Activated naive CD8-positive, alpha-beta T cell treated with anti-CD3 and anti-CD28 coated beads, Interleukin-2, amount 50 U/mL, for 24 hours (primary cell): ENCODE data around the gene ANKRD27.
"Not testable (repeated sequence)": the region's sequence is repeated elsewhere in the genome, so short reads cannot be mapped to it uniquely, and the experiment has no call there.

ENCODE experiments used
- ATAC-seq: fragments of 150-1000 bp; cut with Tn5 transposase; one replicate; pipeline ENCODE4 v1.10.0; 2021
- DNase-seq: peaks from one replicate; pipeline ENCODE4 v3.0.0; 2021
- H3K27ac Mint-ChIP-seq: one replicate; pipeline ENCODE4 v1.8.0; 2021; ENCODE audit warnings: mild to moderate bottlenecking, mixed read lengths
- H3K27me3 Mint-ChIP-seq: one replicate; pipeline ENCODE4 v1.8.0; 2021; ENCODE audit warnings: mixed read lengths
- H3K36me3 Mint-ChIP-seq: one replicate; pipeline ENCODE4 v1.8.0; 2021; ENCODE audit warnings: low read depth, mixed read lengths
- H3K4me1 Mint-ChIP-seq: one replicate; pipeline ENCODE4 v1.8.0; 2021; ENCODE audit warnings: mixed read lengths
- H3K4me3 Mint-ChIP-seq: one replicate; pipeline ENCODE4 v1.8.0; 2021; ENCODE audit warnings: mild to moderate bottlenecking, moderate library complexity, mixed read lengths
- H3K9me3 Mint-ChIP-seq: one replicate; pipeline ENCODE4 v1.8.0; 2021; ENCODE audit warnings: mixed read lengths

Gene ANKRD27

DNA sequence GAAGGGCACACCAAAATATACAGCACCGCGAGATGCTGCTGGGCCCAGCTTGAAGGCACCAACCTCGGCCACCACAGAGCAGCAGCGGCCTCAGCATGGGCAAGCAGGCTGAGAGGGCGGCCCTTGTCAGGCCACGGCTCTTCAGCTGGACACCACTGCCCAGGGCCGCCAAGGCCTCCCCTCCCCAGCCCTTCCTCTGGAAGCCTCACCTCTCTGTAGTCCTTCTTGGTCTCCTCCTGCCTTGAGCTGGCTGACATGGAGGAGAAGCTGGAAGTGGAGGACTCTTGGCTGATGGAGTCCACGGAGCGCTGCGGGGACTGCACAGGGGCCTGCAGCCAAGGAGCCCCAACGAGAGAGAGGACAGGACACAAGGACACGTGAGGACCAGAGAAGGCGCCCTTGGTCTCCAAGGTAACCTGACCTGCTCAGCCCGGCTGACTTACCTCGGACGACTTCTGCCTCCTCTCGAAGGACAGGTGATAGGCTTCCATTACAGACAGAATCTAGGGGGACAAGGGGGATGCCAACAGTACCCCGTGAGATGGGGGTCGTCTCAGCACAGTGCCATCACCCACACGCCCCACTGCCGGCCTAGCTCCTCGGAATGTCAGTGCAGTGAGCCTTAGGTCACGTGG is 55.8 kb downstream of the ANKRD27 start:
- Mint-ChIP-seq H3K36me3 (peaks cover 31% of the 10 kb centered on the region), H3K27ac (no peak overlapping the region), H3K4me3 (no peak overlapping the region), H3K4me1 (no peaks in the 10 kb centered on the region), H3K27me3 (no peaks in the 10 kb centered on the region), H3K9me3 (no peaks in the 10 kb centered on the region)
- no peak for DNase-seq
- no peak for ATAC-seq

DNA sequence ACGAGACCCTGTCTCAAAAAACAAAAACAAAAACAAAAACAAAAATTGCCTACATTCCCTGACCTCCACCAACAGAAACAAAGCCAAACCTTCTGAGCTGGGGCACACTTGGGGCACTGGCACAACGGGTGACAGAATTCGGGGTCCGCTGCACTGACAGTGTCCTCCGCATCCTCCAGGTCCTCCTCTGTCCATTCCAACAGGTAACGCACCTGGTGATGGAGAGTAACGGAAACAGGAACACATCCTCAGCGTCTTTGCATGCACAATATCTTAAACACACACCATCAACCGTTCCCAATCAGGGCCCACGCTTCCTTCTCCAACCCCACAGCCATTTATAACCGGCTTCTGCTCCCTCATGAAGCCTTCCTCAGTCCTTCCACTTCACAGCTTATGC is 59.4 kb downstream of the ANKRD27 start:
- no peak for ATAC-seq
- Mint-ChIP-seq H3K36me3 (peaks cover 39% of the 10 kb centered on the region), H3K4me3 (no peak overlapping the region)

DNA sequence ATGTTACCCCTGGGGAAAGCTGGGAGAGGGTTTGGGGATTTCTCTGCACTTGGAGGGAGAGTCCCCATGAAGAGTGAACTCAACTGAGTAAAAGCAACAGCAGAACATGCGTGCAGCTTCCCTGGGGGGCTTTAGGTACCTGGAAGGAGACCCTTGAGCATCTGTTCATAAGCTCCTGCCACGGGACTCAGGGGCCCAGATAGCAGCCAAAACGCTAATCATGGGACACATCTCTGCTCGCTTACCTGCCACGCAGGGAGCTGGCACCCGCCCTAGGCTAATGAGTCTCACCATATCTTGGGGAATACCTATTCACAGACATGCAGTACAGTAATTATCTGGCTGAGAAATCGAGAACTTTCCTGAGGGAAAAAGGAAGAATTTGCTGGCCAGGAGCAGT is 60.1 kb downstream of the ANKRD27 start:
- H3K27ac Mint-ChIP-seq, result no peak overlapping the region
- DNase-seq (no peak), ATAC-seq (no peak)
- no peaks in the 10 kb centered on the region for H3K9me3 Mint-ChIP-seq
- H3K36me3 Mint-ChIP-seq, result peaks cover 39% of the 10 kb centered on the region
- H3K4me3 Mint-ChIP-seq, result no peak overlapping the region
- H3K4me1 Mint-ChIP-seq, result no peaks in the 10 kb centered on the region
- H3K27me3 Mint-ChIP-seq, result no peaks in the 10 kb centered on the region

More for the DNA sequence above, 59.4 kb downstream of the ANKRD27 start:
- H3K27me3 Mint-ChIP-seq, result no peaks in the 10 kb centered on the region
- no peaks in the 10 kb centered on the region for H3K4me1 Mint-ChIP-seq
- no peaks in the 10 kb centered on the region for H3K9me3 Mint-ChIP-seq
- no peak for DNase-seq
- H3K27ac Mint-ChIP-seq, result no peak overlapping the region

DNA sequence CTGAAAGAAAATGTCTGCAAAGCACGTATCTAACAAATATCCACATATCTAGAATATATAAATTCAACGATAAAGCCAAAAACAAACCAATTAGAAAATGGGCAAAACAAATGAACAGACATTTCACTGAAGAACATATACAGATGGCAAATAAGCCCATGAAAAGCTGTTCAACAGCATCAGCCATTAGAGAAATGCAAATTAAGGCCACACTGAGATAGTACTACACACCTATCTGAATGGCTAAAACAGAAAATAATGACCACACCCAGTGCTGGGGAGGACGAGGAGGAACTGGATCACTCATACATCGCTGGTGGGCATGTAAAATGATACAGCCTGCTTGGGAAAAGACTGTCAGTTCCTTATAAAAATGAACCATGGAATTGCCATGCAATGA is 62.0 kb downstream of the ANKRD27 start:
- Mint-ChIP-seq H3K4me3 (no peak overlapping the region), H3K36me3 (peaks cover 35% of the 10 kb centered on the region), H3K9me3 (no peaks in the 10 kb centered on the region), H3K27ac (no peak overlapping the region), H3K27me3 (no peaks in the 10 kb centered on the region), H3K4me1 (no peaks in the 10 kb centered on the region)
- no peak for ATAC-seq
- no peak for DNase-seq

DNA sequence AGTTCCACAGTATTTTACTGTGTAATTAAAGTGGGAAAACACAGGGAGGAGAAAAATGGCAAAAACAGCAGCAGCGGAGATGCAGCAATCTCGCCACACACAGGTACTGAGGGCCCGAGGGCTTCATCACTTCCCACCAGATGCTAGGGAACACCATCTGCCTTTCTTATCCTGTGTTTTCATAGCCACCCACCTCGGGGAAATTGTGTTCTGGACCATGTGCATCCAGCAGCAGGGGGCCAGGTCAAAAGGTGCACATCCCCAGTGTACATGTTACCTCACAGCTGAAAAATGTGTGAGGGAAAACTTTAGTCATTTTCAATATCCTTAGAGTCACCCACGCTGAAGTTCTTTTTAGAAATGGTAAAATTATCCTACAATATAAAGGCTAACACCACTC is 63.8 kb downstream of the ANKRD27 start:
- no peaks in the 10 kb centered on the region for H3K4me1 Mint-ChIP-seq
- no peak overlapping the region for H3K4me3 Mint-ChIP-seq
- H3K36me3 Mint-ChIP-seq, result peaks cover 30% of the 10 kb centered on the region
- DNase-seq (no peak), ATAC-seq (no peak)
- no peaks in the 10 kb centered on the region for H3K27me3 Mint-ChIP-seq
- no peaks in the 10 kb centered on the region for H3K9me3 Mint-ChIP-seq
- H3K27ac Mint-ChIP-seq, result no peak overlapping the region

DNA sequence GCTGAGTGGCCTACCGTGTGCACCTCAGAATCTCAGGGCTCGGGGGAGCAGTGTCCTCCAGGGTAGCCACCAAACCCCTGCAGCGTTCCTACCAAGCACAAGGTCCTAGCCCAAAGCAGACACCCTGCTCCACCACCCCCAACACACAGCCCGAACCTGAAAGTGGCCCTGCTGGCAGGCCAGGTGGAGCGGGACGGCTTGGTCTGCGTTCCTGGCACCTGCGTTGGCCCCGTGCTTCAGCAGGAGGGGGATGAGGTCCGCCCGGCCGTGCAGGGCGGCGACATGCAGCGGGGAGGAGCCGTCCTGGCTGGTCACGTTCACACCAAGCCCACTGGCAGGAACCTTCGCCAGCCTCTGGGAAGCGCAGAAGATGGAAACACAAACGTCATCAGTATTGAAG is 67.5 kb downstream of the ANKRD27 start:
- H3K27ac Mint-ChIP-seq, result no peak overlapping the region
- ATAC-seq, result no peak
- H3K27me3 Mint-ChIP-seq, result no peaks in the 10 kb centered on the region
- DNase-seq, result no peak
- no peaks in the 10 kb centered on the region for H3K4me1 Mint-ChIP-seq
- H3K9me3 Mint-ChIP-seq, result no peaks in the 10 kb centered on the region
- H3K36me3 Mint-ChIP-seq, result peaks cover 15% of the 10 kb centered on the region
- no peak overlapping the region for H3K4me3 Mint-ChIP-seq

DNA sequence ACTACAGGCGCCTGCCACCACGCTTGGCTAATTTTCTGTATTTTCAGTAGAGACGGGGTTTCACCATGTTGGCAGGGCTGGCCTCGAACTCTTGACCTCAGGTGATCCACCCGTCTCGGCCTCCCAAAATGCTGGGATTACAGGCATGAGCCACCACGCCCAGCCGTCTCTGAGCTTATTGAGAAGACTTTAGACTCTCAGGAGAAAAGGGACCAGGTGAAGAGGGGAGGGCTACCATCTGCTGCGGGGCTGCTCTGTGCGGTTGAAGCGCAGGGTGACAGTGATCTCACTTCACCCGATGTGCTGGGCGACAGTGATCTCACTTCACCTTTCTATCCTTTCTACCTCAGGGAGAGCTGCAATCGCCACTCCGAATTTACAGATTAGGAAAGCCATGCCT is 68.7 kb downstream of the ANKRD27 start:
- no peak for ATAC-seq
- DNase-seq, result no peak
- Mint-ChIP-seq H3K9me3 (no peaks in the 10 kb centered on the region), H3K4me3 (no peak overlapping the region), H3K27ac (no peak overlapping the region), H3K27me3 (no peaks in the 10 kb centered on the region), H3K36me3 (peaks cover 12% of the 10 kb centered on the region), H3K4me1 (no peaks in the 10 kb centered on the region)

DNA sequence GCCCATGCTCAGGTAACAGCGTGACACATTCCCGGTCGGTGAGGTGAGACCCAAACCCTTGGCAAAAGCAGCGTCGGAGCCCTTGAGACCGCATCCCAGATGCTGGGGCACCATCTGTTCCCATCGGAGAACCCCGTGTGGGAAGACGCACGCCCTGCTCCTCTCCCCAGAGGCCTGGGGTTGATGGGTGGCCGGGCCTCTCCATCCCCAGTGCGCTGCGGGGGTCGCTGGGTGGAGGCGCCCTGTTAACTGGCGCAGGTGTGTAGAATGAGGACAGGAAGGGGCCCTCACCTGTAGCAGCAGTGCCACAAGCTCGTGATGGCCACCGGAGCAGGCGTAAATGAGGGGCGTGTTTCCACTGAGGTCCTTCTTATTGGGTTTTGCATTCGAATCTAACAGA is 69.4 kb downstream of the ANKRD27 start:
- no peaks in the 10 kb centered on the region for H3K4me1 Mint-ChIP-seq

DNA sequence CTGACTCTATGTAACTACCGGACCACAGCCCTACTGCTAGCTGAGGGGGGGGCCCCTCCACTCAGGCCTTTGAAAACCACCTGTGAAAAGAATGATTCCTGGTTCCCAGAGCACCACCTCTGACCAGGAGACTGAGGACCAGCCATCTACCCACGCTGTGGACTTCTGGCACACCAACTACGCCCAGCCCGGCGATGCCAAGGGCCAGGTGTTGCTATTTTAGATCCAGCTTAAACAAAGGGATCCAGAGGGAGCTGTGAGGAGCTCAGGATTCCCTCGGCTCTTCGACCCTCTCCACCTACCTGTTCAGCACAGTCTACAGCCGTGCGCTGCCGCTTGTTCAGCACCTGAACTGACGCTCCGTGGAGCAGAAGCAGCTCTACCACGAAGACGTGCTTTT is 71.0 kb downstream of the ANKRD27 start:
- no peaks in the 10 kb centered on the region for H3K9me3 Mint-ChIP-seq
- no peak overlapping the region for H3K4me3 Mint-ChIP-seq
- H3K4me1 Mint-ChIP-seq, result peaks cover 10% of the 10 kb centered on the region
- no peaks in the 10 kb centered on the region for H3K27me3 Mint-ChIP-seq
- no peak for DNase-seq
- ATAC-seq, result no peak
- H3K27ac Mint-ChIP-seq, result no peak overlapping the region
- peaks cover 20% of the 10 kb centered on the region for H3K36me3 Mint-ChIP-seq

More for the DNA sequence above, 69.4 kb downstream of the ANKRD27 start:
- Mint-ChIP-seq H3K9me3 (no peaks in the 10 kb centered on the region), H3K4me3 (no peak overlapping the region), H3K27ac (no peak overlapping the region), H3K36me3 (peaks cover 15% of the 10 kb centered on the region), H3K27me3 (no peaks in the 10 kb centered on the region)
- ATAC-seq, result no peak
- DNase-seq, result no peak

DNA sequence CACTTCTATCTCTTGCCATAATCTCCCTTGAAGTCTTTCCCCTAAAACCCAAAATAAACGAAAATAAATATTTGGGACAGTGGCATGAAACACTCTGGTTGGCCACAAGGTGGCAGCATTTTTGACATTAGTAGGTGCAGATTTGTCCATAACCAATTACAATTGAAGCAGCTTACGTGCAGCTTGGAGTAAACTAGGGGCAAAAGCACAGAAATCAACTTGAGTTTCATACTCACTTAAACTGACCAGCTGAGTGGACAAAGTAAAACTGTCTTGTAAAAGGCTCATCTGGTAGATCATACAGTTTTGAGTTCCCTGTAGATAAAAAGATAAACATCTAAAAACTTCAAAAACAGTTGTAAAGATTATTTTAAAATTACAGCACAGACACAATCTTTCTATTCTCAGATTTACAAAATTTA is 75.2 kb downstream of the ANKRD27 start:
- peak overlapping the region; percentile 50 for H3K27ac Mint-ChIP-seq
- H3K27me3 Mint-ChIP-seq, result no peaks in the 10 kb centered on the region
- H3K4me3 Mint-ChIP-seq, result no peak overlapping the region
- ATAC-seq (peak; percentile 51), DNase-seq (peak; percentile 42)
- peaks cover 15% of the 10 kb centered on the region for H3K4me1 Mint-ChIP-seq
- peaks cover 39% of the 10 kb centered on the region for H3K36me3 Mint-ChIP-seq
- no peaks in the 10 kb centered on the region for H3K9me3 Mint-ChIP-seq

DNA sequence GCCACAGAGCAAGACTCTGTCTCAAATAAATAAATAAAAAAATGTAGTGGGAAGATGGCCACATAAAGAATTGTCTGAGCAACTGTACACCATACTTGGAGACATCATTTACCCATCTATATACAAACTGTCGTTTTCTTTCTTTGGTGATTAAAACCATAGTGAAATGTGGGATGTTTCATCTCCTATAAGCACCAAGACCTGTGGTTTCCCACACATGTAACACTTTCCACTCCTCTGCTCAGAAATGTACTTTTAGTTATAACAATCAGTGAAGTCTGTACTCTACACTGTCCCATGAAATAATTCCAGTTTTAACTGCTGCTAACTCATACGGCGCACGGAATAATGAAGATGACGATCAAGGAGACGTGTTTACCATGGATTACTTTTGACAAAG is 75.7 kb downstream of the ANKRD27 start:
- peak; percentile 90 for ATAC-seq
- peaks cover 15% of the 10 kb centered on the region for H3K4me1 Mint-ChIP-seq
- H3K27me3 Mint-ChIP-seq, result no peaks in the 10 kb centered on the region
- DNase-seq, result no peak
- no peaks in the 10 kb centered on the region for H3K9me3 Mint-ChIP-seq
- peak overlapping the region; percentile 50 for H3K27ac Mint-ChIP-seq
- peaks cover 44% of the 10 kb centered on the region for H3K36me3 Mint-ChIP-seq
- no peak overlapping the region for H3K4me3 Mint-ChIP-seq

DNA sequence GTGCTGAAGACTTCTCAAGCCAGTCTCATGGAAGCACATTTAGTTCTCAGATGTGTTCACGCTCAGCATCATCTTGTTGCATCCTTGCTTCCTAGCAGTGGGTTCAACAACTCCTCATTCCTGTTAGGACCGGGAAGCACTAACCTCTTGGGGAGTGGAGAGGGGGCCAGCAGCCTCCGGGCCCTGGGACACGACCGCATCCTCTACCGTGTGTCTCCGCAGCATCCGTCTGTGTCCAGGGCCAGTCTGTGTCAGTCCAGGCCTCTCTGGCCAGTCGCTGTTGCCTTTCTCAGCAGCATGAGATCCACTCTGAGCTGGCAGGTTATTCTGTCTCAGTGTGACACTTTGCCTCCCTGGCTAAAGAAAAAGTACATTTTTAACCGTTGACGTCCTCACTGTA is 77.0 kb downstream of the ANKRD27 start:
- Mint-ChIP-seq H3K4me3 (no peak overlapping the region), H3K27ac (no peak overlapping the region), H3K4me1 (peaks cover 15% of the 10 kb centered on the region), H3K27me3 (no peaks in the 10 kb centered on the region), H3K9me3 (no peaks in the 10 kb centered on the region), H3K36me3 (peaks cover 52% of the 10 kb centered on the region)
- no peak for ATAC-seq
- no peak for DNase-seq

DNA sequence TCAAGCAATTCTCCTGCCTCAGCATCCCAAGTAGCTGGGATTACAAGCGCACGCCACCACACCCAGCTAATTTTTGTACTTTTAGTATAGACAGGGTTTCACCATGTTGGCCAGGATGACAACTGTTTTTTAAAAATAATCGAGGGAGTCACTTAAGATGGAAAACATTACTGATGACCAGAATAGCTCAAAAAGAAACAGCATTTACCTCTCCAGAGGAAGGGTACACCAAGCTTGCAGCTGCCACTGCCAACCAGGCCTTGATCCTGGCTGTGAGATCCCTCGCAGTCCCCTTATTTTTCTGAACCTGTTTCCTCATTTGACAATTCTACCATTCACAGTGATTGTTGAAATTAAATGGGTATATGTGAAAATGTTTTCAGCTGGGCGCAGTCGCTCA is 79.5 kb downstream of the ANKRD27 start:
- H3K27ac Mint-ChIP-seq, result no peak overlapping the region
- DNase-seq (no peak), ATAC-seq (no peak)
- H3K4me1 Mint-ChIP-seq, result peaks cover 15% of the 10 kb centered on the region
- no peaks in the 10 kb centered on the region for H3K9me3 Mint-ChIP-seq
- H3K36me3 Mint-ChIP-seq, result peaks cover 61% of the 10 kb centered on the region
- H3K4me3 Mint-ChIP-seq, result no peak overlapping the region
- H3K27me3 Mint-ChIP-seq, result no peaks in the 10 kb centered on the region

DNA sequence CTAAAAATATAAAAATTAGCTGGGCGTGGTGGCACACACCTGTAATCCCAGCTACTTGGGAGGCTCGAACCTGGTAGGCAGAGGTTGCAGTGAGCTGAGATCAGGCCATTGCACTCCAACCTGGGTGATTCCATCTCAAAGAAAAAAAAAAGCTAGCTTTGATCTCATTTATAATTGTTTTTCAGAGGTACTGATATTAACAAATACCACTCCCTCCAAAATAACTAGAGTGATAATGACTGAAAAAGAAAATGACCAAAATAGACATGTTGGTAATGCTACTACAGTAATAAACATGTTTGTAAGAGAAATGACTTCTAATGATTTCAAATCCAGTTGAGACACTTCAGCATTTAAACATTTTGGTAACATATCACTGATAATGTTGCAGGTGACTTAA is 81.0 kb downstream of the ANKRD27 start:
- peaks cover 5% of the 10 kb centered on the region for H3K4me1 Mint-ChIP-seq
- no peaks in the 10 kb centered on the region for H3K27me3 Mint-ChIP-seq
- ATAC-seq (no peak), DNase-seq (no peak)
- no peaks in the 10 kb centered on the region for H3K9me3 Mint-ChIP-seq
- H3K36me3 Mint-ChIP-seq, result peaks cover 57% of the 10 kb centered on the region
- H3K4me3 Mint-ChIP-seq, result no peak overlapping the region
- no peak overlapping the region for H3K27ac Mint-ChIP-seq

DNA sequence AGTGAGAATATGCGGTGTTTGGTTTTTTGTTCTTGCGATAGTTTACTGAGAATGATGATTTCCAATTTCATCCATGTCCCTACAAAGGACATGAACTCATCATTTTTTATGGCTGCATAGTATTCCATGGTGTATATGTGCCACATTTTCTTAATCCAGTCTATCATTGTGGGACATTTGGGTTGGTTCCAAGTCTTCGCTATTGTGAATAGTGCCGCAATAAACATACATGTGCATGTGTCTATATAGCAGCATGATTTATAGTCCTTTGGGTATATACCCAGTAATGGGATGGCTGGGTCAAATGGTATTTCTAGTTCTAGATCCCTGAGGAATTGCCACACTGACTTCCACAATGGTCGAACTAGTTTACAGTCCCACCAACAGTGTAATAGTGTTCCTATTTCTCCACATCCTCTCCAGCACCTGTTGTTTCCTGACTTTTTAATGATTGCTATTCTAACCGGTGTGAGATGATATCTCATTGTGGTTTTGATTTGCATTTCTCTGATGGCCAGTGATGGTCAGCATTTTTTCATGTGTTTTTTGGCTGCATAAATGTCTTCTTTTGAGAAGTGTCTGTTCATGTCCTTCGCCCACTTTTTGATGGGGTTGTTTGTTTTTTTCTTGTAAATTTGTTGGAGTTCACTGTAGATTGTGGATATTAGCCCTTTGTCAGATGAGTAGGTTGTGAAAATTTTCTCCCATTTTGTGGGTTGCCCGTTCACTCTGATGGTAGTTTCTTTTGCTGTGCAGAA is 87.1 kb downstream of the ANKRD27 start:
- Mint-ChIP-seq H3K4me1 (peaks cover 35% of the 10 kb centered on the region), H3K36me3 (peaks cover 67% of the 10 kb centered on the region)
- not testable (repeated sequence) for ATAC-seq, DNase-seq, H3K4me3 Mint-ChIP-seq, H3K27ac Mint-ChIP-seq, H3K9me3 Mint-ChIP-seq, H3K27me3 Mint-ChIP-seq
